Calu3 (cell line): ENCODE measurements around the gene ANXA4. TPM values are rescaled to one million over a fixed set of nuclear protein-coding genes. Genes with fewer than 3 reads are reported as not detected.

ENCODE experiments used
- BruUV-seq: library from RNA; stranded (reverse); fragments of 400-500 nt; replicated peaks from 2 replicates; lab custom pipeline; 2021; lab: Mats Ljungman, UMichigan
- CTCF ChIA-PET: fragments of 300-600 bp; sonication (Branson Sonifier 250); formaldehyde crosslinking; loops from one replicate; lab custom pipeline; 2022; ENCODE audit warnings: antibody characterized with exemption; lab: Charles Lee
- DNase-seq: peaks from one replicate; pipeline ENCODE4 v3.0.0; 2022
- H3K27ac Mint-ChIP-seq: one replicate; pipeline ENCODE4 v1.8.0; 2022; ENCODE audit warnings: mixed read lengths; ENCODE audit not compliant: unreplicated experiment
- H3K27me3 Mint-ChIP-seq: one replicate; pipeline ENCODE4 v1.8.0; 2022; ENCODE audit warnings: mixed read lengths; ENCODE audit not compliant: unreplicated experiment
- H3K36me3 Mint-ChIP-seq: one replicate; pipeline ENCODE4 v1.8.0; 2022; ENCODE audit warnings: mild to moderate bottlenecking, moderate library complexity, mixed read lengths; ENCODE audit not compliant: insufficient read depth, unreplicated experiment
- H3K4me1 Mint-ChIP-seq: one replicate; pipeline ENCODE4 v1.8.0; 2022; ENCODE audit warnings: mild to moderate bottlenecking, low read depth, mixed read lengths; ENCODE audit not compliant: unreplicated experiment
- H3K4me3 Mint-ChIP-seq: one replicate; pipeline ENCODE4 v1.8.0; 2022; ENCODE audit warnings: mild to moderate bottlenecking, low read depth, moderate library complexity, mixed read lengths; ENCODE audit not compliant: unreplicated experiment
- H3K9me3 Mint-ChIP-seq: one replicate; pipeline ENCODE4 v1.8.0; 2022; ENCODE audit warnings: low read depth, mixed read lengths; ENCODE audit not compliant: unreplicated experiment
- intact Hi-C: fragments of 100-400 bp; cut with micrococcal nuclease; formaldehyde crosslinking; loops from one replicate; pipeline ENCODE4 v1.10.0; 2022; ENCODE audit not compliant: unreplicated experiment
- total RNA-seq: library from RNA; stranded (reverse); gene quantifications from 2 replicates; pipeline ENCODE4 v1.2.3, GENCODE V29; 2022
- TF ChIP-seq, protein P1 (sequence below): fragments of 200-600 bp; IDR thresholded peaks from one replicate; pipeline ENCODE4 v1.8.0; 2022; ENCODE audit warnings: antibody characterized with exemption; ENCODE audit not compliant: unreplicated experiment

Gene ANXA4
- total RNA-seq, 1 experiment from 2014 or later, result 1,439 TPM

DNA sequence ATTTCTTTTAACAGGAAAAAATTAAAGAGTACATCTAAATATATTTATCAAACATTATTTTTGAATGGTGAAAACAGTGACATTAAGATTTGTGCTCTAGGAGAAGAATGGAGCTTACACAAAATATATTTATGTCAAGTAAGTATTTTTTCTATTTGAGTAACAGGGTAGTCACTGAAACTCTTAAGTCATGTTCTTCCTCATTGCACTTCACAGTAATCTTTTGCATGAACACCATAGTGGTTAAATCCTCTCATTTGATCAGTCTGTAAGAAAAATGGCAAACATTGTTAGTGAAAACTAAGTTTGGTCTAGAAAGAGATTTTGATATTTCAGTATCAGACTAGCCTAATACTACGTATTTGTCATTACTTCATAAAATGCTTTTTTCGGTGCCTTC lies 95.6 kb downstream of the ANXA4 start:
- TF ChIP-seq, protein P1, sequence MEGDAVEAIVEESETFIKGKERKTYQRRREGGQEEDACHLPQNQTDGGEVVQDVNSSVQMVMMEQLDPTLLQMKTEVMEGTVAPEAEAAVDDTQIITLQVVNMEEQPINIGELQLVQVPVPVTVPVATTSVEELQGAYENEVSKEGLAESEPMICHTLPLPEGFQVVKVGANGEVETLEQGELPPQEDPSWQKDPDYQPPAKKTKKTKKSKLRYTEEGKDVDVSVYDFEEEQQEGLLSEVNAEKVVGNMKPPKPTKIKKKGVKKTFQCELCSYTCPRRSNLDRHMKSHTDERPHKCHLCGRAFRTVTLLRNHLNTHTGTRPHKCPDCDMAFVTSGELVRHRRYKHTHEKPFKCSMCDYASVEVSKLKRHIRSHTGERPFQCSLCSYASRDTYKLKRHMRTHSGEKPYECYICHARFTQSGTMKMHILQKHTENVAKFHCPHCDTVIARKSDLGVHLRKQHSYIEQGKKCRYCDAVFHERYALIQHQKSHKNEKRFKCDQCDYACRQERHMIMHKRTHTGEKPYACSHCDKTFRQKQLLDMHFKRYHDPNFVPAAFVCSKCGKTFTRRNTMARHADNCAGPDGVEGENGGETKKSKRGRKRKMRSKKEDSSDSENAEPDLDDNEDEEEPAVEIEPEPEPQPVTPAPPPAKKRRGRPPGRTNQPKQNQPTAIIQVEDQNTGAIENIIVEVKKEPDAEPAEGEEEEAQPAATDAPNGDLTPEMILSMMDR, result no peak
- H3K27ac Mint-ChIP-seq, result peak overlapping the region; percentile 54
- peaks cover 32% of the 10 kb centered on the region for H3K36me3 Mint-ChIP-seq
- no TSS peak for BruUV-seq
- H3K27me3 Mint-ChIP-seq, result no peaks in the 10 kb centered on the region
- CTCF ChIA-PET, result interaction anchor here (1.0 to 1.3 kb wide), 2 partner anchors 9 to 113 kb away, joined by 4 to 5 read pairs; no protein-coding TSS in a partner anchor
- H3K9me3 Mint-ChIP-seq, result no peaks in the 10 kb centered on the region
- DNase-seq, result no peak
- H3K4me3 Mint-ChIP-seq, result peak overlapping the region; percentile 20
- intact Hi-C loops, result no loop called here
- H3K4me1 Mint-ChIP-seq, result peaks cover 48% of the 10 kb centered on the region

DNA sequence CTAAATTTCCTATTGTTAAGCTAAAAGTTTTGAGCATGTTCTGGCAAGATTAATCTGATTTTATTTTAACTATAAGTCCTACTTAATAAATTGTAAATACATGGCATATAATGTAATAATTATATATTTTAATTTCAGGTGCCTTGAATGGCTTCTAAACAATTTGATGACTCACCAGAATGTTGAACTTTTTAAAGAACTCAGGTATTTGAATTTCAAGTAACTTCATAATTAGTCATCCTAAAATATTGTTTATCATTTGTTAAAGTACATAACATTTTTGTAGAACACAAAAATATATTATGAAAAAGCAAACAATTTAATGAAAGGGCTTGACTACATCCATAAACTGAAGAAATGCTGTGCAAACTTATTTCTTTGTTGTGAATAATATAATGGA lies 102.1 kb downstream of the ANXA4 start:
- BruUV-seq, result no TSS peak
- intact Hi-C loops, result no loop called here
- no peak for DNase-seq

DNA sequence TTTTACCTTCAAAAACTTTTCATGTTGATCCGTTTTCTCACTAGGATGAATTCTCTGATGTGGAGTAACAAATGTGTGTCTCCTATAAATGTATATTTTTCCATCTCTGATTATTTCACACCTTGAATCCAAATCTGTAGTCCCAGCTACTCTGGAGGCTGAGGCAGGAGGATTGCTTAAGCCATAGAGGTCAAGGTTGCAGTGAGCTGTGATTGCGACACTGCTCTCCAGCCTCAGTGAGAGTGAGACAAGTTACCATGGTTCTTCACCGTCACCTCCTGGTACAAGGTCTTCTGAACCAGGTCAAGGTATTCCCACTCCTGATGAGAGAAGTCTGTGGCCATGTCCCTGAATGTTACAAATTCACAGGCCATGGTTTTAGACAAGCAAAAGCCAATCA lies 102.6 kb downstream of the ANXA4 start:
- Mint-ChIP-seq H3K27me3 (no peaks in the 10 kb centered on the region), H3K4me1 (peaks cover 11% of the 10 kb centered on the region), H3K27ac (no peak overlapping the region), H3K9me3 (no peaks in the 10 kb centered on the region), H3K4me3 (no peak overlapping the region), H3K36me3 (peaks cover 32% of the 10 kb centered on the region)
- CTCF ChIA-PET, result interaction anchor here (0.6 kb wide), 1 partner anchor 485 kb away, joined by 4 read pairs; no protein-coding TSS in a partner anchor
- no peak for DNase-seq
- BruUV-seq, result no TSS peak
- intact Hi-C loops, result no loop called here
- TF ChIP-seq, protein P1, result no peak

More for the DNA sequence above, 102.1 kb downstream of the ANXA4 start:
- Mint-ChIP-seq H3K4me3 (no peak overlapping the region), H3K36me3 (peaks cover 32% of the 10 kb centered on the region), H3K27ac (no peak overlapping the region), H3K4me1 (peaks cover 11% of the 10 kb centered on the region), H3K27me3 (no peaks in the 10 kb centered on the region), H3K9me3 (no peaks in the 10 kb centered on the region)
- CTCF ChIA-PET, result interaction anchor here (0.6 kb wide), 1 partner anchor 484 kb away, joined by 4 read pairs; no protein-coding TSS in a partner anchor
- TF ChIP-seq, protein P1, result no peak

DNA sequence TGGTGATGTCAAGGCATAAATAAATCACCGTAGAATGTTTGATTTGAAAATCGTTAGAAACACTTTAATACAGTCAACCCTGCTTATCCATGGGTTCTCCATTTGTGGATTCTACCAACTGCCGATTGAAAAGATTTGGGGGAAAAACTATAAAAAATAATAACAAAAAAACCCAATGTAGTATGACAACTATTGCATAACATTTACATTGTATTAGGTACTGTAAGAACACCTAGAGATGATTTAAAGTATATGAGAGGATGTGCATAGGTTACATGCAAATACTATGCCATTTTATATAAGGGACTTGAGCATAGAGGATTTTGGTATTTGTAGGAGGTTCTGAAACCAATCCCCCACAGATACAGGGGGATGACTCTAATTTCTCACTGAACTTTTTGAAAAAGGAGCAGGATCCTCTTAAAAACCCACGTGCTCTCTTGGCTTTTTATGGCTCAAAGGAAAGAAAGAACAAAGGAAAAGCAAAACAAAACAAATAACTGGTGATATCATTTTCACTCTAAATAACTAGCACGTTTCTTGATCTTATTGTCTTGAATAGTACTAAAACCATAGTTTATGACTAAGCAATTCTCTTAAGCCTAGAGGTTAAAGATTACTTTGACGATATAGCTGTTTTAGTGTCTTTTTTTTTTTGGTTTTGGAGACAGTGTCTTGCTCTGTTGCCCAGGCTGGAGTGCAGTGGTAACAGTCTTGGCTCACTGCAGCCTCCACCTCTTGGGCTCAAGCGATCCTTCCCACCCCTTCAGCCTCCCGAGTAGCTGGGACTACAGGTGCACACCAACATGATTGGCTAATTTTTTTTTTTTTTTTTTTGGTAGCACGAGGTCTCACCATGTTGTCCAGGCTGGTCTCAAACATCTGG lies 104.5 kb downstream of the ANXA4 start:
- intact Hi-C loops, result no loop called here
- peaks cover 8% of the 10 kb centered on the region for H3K4me1 Mint-ChIP-seq
- CTCF ChIA-PET, result interaction anchor here (0.8 kb wide), 1 partner anchor 8 kb away, joined by 5 read pairs; no protein-coding TSS in a partner anchor
- TF ChIP-seq, protein P1, result no peak
- H3K4me3 Mint-ChIP-seq, result no peak overlapping the region
- no peak overlapping the region for H3K27ac Mint-ChIP-seq
- DNase-seq, result no peak
- peaks cover 25% of the 10 kb centered on the region for H3K36me3 Mint-ChIP-seq
- H3K27me3 Mint-ChIP-seq, result no peaks in the 10 kb centered on the region
- no TSS peak for BruUV-seq
- no peaks in the 10 kb centered on the region for H3K9me3 Mint-ChIP-seq
